NCI-H187 treated with DMSO at 0.1 percent for 48 hours (cell line): ENCODE measurements around the gene ARL5C.

Experiments
- DNase-seq: peaks from one replicate; lab custom pipeline; 2025; lab: John Stamatoyannopoulos, UW

The ARL5C gene

DNA sequence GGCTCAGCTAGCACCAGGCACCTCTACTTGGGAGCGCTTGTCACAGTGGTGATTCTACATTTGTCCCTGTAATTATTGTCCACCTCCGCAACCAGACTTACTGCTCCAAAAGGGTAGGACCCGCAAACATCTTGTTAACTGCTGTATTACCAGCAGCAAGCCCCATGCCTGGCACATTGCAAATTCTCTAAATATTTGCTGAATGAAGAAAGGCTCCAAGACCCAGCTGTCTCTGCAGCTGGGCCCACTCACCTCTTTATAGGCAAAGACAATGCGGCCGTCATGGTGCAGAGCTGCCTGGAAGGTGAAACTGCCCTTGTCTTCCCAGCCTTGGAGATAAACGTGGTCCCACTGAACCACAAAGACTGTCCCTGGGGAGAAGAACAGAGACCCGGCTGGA, 58.8 kb downstream of the ARL5C start:
- no peak for DNase-seq
